ENCODE results near the gene CDCA7.
"Not testable (repeated sequence)": the region's sequence is repeated elsewhere in the genome, so short reads cannot be mapped to it uniquely, and the experiment has no call there.

The CDCA7 gene

DNA sequence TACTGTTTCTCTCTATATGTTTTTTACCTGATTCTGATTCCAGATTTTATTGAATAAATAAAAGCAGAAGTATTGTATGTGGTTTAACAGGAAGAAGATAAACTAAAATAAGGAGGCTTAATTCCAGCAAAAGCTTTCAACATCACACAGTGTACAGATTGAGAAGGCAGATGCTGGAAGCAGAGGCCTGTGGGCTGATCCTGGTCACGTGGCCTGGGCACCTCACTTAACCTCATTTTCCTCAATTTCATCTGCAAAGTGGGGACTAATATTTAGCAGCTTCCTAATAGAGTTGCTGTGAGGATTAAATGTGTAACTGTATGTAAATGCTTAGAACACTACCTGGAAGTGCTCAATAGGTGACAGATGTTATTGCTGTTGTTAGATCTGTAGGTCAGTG, 58.0 kb downstream of the CDCA7 start:
- Histone ChIP-seq H3K4me1 (ENCODE audit: low read depth, poor library complexity, severe bottlenecking) (no peaks in the 10 kb centered on the region), H3K4me3 (IDR thresholded peaks at IDR 0.05; ENCODE audit: insufficient read depth, low read depth, low read length) (no peak overlapping the region), H2AFZ (ENCODE audit: low read depth) (no peak overlapping the region), H3K27ac (no peak overlapping the region), H3K79me2 (ENCODE audit: insufficient read depth, low read depth) (no peaks in the 10 kb centered on the region), H3K4me2 (no peak overlapping the region), H4K20me1 (ENCODE audit: insufficient read depth) (no peaks in the 10 kb centered on the region), H3K36me3 (ENCODE audit: insufficient read depth) (no peaks in the 10 kb centered on the region), H3K27me3 (ENCODE audit: insufficient read depth, low read depth) (no peaks in the 10 kb centered on the region), H3K9ac (no peak overlapping the region)
- TF ChIP-seq, protein P1, sequence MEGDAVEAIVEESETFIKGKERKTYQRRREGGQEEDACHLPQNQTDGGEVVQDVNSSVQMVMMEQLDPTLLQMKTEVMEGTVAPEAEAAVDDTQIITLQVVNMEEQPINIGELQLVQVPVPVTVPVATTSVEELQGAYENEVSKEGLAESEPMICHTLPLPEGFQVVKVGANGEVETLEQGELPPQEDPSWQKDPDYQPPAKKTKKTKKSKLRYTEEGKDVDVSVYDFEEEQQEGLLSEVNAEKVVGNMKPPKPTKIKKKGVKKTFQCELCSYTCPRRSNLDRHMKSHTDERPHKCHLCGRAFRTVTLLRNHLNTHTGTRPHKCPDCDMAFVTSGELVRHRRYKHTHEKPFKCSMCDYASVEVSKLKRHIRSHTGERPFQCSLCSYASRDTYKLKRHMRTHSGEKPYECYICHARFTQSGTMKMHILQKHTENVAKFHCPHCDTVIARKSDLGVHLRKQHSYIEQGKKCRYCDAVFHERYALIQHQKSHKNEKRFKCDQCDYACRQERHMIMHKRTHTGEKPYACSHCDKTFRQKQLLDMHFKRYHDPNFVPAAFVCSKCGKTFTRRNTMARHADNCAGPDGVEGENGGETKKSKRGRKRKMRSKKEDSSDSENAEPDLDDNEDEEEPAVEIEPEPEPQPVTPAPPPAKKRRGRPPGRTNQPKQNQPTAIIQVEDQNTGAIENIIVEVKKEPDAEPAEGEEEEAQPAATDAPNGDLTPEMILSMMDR (conservative IDR thresholded peaks at IDR 0.05; ENCODE audit: low read depth, low read length), result no peak

DNA sequence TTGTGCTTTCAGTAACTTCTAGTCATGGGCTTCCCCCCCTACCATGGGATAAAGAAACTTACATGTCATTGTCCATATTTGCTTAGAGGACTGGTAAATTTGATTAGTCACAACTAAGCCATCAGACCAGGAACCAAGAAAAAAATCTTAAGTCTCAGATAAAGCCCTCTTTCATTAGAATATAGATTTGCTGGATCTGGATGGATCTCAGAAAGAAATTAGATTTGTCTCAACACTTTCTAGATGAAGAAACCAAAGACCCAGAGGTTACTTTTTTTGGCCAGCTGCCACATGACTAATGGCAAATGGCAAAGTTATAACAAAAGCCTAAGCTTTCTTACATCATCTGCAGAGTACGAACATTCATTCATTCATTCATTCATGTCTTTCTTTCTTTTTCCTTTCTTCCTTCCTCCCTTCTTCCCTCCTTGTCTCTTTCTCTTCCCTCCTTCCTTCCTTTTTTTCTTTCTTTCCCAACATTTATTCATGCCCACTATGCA, 60.2 kb downstream of the CDCA7 start:
- TF ChIP-seq, protein P1 (conservative IDR thresholded peaks at IDR 0.05; ENCODE audit: low read depth, low read length), result no peak

DNA sequence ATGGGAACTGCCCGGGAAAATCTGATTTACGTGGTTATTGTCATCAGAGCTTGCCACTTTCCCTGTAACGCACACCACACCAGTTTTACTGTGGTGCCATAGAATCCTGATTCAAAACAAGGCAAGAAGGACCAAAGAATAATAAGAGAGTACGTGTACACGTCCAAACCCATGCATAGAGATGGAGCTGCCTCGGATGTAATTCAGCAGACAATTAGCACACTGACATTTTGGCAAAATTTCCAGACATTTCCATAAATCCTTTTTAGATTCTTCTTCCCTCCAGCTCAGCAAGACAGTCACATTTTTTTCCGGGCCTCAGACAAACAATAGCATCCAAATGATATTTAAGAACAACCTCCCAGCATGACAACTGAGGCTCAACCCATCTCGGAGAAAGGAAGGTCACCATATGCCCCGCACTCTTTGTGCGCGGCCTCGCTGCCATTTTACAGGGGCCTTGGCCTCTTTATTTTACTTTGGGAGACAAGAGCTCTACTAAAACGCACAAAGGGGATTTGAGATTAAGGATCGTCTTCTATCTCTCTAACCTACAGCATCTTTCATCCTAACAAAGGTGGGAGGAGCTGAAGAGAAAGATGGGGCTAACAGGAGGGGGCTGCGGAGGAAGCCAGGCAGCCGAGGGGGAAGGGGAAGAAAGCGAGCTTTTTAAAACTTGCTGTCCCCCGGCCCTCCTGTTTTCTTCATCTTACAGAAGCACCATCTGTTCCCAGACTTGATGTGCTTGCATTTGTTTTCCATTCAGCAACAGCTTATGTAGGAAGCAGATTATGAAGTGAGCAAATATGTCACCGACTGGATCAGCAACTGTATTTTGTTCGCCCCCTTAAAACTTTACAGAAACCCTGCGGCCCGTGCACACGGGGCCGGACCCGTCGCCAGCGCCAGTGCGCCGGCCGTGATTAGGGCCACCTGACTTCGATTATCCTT, 61.0 kb downstream of the CDCA7 start:
- H3K79me2 ChIP-seq (ENCODE audit: insufficient read depth, low read depth), result no peaks in the 10 kb centered on the region
- H3K36me3 ChIP-seq (ENCODE audit: insufficient read depth), result no peaks in the 10 kb centered on the region
- no peaks in the 10 kb centered on the region for H3K27me3 ChIP-seq (ENCODE audit: insufficient read depth, low read depth)
- no peak overlapping the region for H3K4me2 ChIP-seq
- no peak overlapping the region for H2AFZ ChIP-seq (ENCODE audit: low read depth)
- H3K4me3 ChIP-seq (IDR thresholded peaks at IDR 0.05; ENCODE audit: insufficient read depth, low read depth, low read length), result no peak overlapping the region
- H3K27ac ChIP-seq, result no peak overlapping the region
- no peak overlapping the region for H3K9ac ChIP-seq
- H3K4me1 ChIP-seq (ENCODE audit: low read depth, poor library complexity, severe bottlenecking), result no peaks in the 10 kb centered on the region
- H4K20me1 ChIP-seq (ENCODE audit: insufficient read depth), result no peaks in the 10 kb centered on the region
- TF ChIP-seq, protein P1 (conservative IDR thresholded peaks at IDR 0.05; ENCODE audit: low read depth, low read length), result no peak

More for the DNA sequence above, 60.2 kb downstream of the CDCA7 start:
- Histone ChIP-seq H3K27ac (no peak overlapping the region), H4K20me1 (ENCODE audit: insufficient read depth) (no peaks in the 10 kb centered on the region), H3K27me3 (ENCODE audit: insufficient read depth, low read depth) (no peaks in the 10 kb centered on the region), H3K36me3 (ENCODE audit: insufficient read depth) (no peaks in the 10 kb centered on the region), H3K4me3 (IDR thresholded peaks at IDR 0.05; ENCODE audit: insufficient read depth, low read depth, low read length) (no peak overlapping the region), H2AFZ (ENCODE audit: low read depth) (no peak overlapping the region), H3K79me2 (ENCODE audit: insufficient read depth, low read depth) (no peaks in the 10 kb centered on the region), H3K4me1 (ENCODE audit: low read depth, poor library complexity, severe bottlenecking) (no peaks in the 10 kb centered on the region), H3K9ac (no peak overlapping the region), H3K4me2 (no peak overlapping the region)

DNA sequence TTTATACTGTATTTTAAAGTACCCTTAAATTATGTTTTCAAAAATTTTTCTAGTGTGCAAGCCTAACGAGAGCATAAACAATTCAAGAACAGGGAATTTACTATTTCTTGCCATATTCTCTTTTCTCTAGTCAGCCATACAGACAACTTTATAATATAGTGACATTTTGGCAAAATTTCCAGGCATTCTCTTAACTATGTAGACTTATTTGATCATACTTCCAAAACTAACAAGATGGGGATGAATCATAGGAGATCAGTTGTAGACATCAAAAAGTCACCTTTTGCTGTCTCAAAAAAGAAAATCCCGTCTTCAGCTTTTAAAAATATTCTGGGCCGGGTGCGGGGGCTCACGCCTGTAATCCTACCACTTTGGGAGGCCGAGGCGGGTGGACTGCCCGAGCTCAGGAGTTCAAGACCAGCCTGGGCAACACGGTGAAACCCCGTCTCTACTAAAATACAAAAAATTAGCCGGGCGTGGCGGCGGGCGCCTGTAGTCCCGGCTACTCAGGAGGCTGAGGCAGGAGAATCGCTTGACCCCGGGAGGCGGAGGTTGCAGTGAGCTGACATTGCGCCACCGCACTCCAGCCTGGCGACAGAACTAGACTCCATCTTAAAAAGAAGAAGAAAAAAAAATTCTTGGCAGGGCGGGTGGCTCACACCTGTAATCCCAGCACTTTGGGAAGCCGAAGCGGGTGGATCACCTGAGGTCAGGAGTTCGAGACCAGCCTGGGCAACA, 61.9 kb downstream of the CDCA7 start:
- not testable (repeated sequence) for H3K4me2 ChIP-seq; H3K27ac ChIP-seq; H3K36me3 ChIP-seq (ENCODE audit: insufficient read depth); H3K4me3 ChIP-seq (IDR thresholded peaks at IDR 0.05; ENCODE audit: insufficient read depth, low read depth, low read length); H3K9ac ChIP-seq; H3K27me3 ChIP-seq (ENCODE audit: insufficient read depth, low read depth); H4K20me1 ChIP-seq (ENCODE audit: insufficient read depth); H2AFZ ChIP-seq (ENCODE audit: low read depth); H3K4me1 ChIP-seq (ENCODE audit: low read depth, poor library complexity, severe bottlenecking); H3K79me2 ChIP-seq (ENCODE audit: insufficient read depth, low read depth)

Measured in KMS-11 (cell line).